Activated effector memory CD4-positive, alpha-beta T cell treated with anti-CD3 and anti-CD28 coated beads, Interleukin-2, amount 50 U/mL, for 16 hours (primary cell): Measurements from ENCODE around the gene OR10P1.
"Not testable (repeated sequence)": the region's sequence is repeated elsewhere in the genome, so short reads cannot be mapped to it uniquely, and the experiment has no call there.

Experiments used
- DNase-seq: peaks from one replicate; pipeline ENCODE4 v3.0.0-alpha.2; 2020

OR10P1 gene

GRCh38 chr12:55636853-55637252 lies at the start of gene OR10P1:
OR10P1 (plus strand) TSS chr12:55636892; CDS start chr12:55636892, 0 bp downstream.
- no peak for DNase-seq

- DNase-seq = not testable (repeated sequence)
These were observed 46.5 kb upstream of the OR10P1 start for GRCh38 chr12:55590152-55590551.

GRCh38 chr12:55607821-55608594 lies 28.7 kb upstream of the OR10P1 start:
- DNase-seq = no peak

- no peak for DNase-seq
These were observed 26.1 kb upstream of the OR10P1 start for GRCh38 chr12:55610598-55610997.

GRCh38 chr12:55612646-55613045 lies 24.0 kb upstream of the OR10P1 start:
- no peak for DNase-seq

- DNase-seq = no peak
These were observed 21.9 kb upstream of the OR10P1 start for GRCh38 chr12:55614764-55615163.

GRCh38 chr12:55619354-55620138 lies 17.1 kb upstream of the OR10P1 start:
- no peak for DNase-seq

GRCh38 chr12:55624056-55624455 lies 12.6 kb upstream of the OR10P1 start:
- no peak for DNase-seq

GRCh38 chr12:55626154-55626553 lies 10.5 kb upstream of the OR10P1 start:
- DNase-seq = no peak

- DNase-seq = no peak
These were observed 7.4 kb upstream of the OR10P1 start for GRCh38 chr12:55629058-55629841.

GRCh38 chr12:55631056-55631455 lies 5.6 kb upstream of the OR10P1 start:
- no peak for DNase-seq

GRCh38 chr12:55631733-55632132 lies 5.0 kb upstream of the OR10P1 start:
- DNase-seq = no peak

- DNase-seq = no peak
These were observed 3.5 kb upstream of the OR10P1 start for GRCh38 chr12:55633151-55633550.

- no peak for DNase-seq
These were observed 506 bp upstream of the OR10P1 start for GRCh38 chr12:55636116-55636655.

GRCh38 chr12:55637467-55637866 lies 775 bp downstream of the OR10P1 start:
- DNase-seq = peak; percentile 74

- DNase-seq = no peak
These were observed 4.9 kb downstream of the OR10P1 start for GRCh38 chr12:55641595-55641994.

- no peak for DNase-seq
These were observed 5.6 kb downstream of the OR10P1 start for GRCh38 chr12:55642267-55642666.

- no peak for DNase-seq
These were observed 6.0 kb downstream of the OR10P1 start for GRCh38 chr12:55642669-55643068.

- no peak for DNase-seq
These were observed 7.9 kb downstream of the OR10P1 start for GRCh38 chr12:55644591-55644990.

GRCh38 chr12:55647027-55647426 lies 10.3 kb downstream of the OR10P1 start:
- DNase-seq = no peak

- not testable (repeated sequence) for DNase-seq
These were observed 14.1 kb downstream of the OR10P1 start for GRCh38 chr12:55650620-55651298.

GRCh38 chr12:55651299-55651683 lies 14.6 kb downstream of the OR10P1 start:
- no peak for DNase-seq

- DNase-seq = no peak
These were observed 15.7 kb downstream of the OR10P1 start for GRCh38 chr12:55652352-55652751.
